Germinal center (tissue), 1 donor: ENCODE results near the gene ADAMTS2.

Source experiments
- DNase-seq: peaks from one replicate; pipeline ENCODE4 v3.0.0; 2012; ENCODE audit warnings: mixed read lengths, low spot score

The ADAMTS2 gene

GRCh38 chr5:179266291-179267070, 78.8 kb downstream of the ADAMTS2 start:
- DNase-seq, result no peak

GRCh38 chr5:179265514-179266290, 79.6 kb downstream of the ADAMTS2 start:
- DNase-seq, result no peak

- no peak for DNase-seq
Observed at GRCh38 chr5:179264783-179265513, 80.3 kb downstream of the ADAMTS2 start.

GRCh38 chr5:179264053-179264782, 81.0 kb downstream of the ADAMTS2 start:
- no peak for DNase-seq

- DNase-seq, result no peak
Observed at GRCh38 chr5:179263391-179264052, 81.7 kb downstream of the ADAMTS2 start.

GRCh38 chr5:179262126-179262920, 82.9 kb downstream of the ADAMTS2 start:
- no peak for DNase-seq

GRCh38 chr5:179261301-179262125, 83.7 kb downstream of the ADAMTS2 start:
- no peak for DNase-seq

- no peak for DNase-seq
Observed at GRCh38 chr5:179260324-179261070, 84.8 kb downstream of the ADAMTS2 start.

GRCh38 chr5:179259731-179260323, 85.4 kb downstream of the ADAMTS2 start:
- no peak for DNase-seq

- no peak for DNase-seq
Observed at GRCh38 chr5:179258922-179259730, 86.1 kb downstream of the ADAMTS2 start.

GRCh38 chr5:179258001-179258921, 87.0 kb downstream of the ADAMTS2 start:
- DNase-seq, result no peak

GRCh38 chr5:179257176-179257682, 88.0 kb downstream of the ADAMTS2 start:
- DNase-seq, result no peak

- DNase-seq, result no peak
Observed at GRCh38 chr5:179256328-179257175, 88.7 kb downstream of the ADAMTS2 start.

GRCh38 chr5:179255527-179256327, 89.5 kb downstream of the ADAMTS2 start:
- DNase-seq, result no peak
